ENCODE measurements around the gene ZBTB7B.
"Not testable (repeated sequence)": the region's sequence is repeated elsewhere in the genome, so short reads cannot be mapped to it uniquely, and the experiment has no call there.

DNA sequence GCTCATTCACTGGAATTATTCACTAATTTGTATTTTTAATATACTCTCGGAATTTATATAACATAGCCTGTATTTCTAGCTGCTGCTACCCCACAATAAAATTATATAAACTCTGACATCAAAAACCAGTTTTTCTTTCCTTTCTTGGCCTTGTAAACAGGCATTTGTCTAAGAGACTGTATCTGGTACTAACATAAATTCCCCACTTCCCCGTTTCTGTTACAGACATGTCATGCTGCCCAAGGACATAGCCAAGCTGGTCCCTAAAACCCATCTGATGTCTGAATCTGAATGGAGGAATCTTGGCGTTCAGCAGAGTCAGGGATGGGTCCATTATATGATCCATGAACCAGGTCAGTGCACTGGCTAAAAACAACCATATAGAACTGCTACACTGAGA lies 24.8 kb upstream of the ZBTB7B start:
- TF ChIP-seq, protein P1, sequence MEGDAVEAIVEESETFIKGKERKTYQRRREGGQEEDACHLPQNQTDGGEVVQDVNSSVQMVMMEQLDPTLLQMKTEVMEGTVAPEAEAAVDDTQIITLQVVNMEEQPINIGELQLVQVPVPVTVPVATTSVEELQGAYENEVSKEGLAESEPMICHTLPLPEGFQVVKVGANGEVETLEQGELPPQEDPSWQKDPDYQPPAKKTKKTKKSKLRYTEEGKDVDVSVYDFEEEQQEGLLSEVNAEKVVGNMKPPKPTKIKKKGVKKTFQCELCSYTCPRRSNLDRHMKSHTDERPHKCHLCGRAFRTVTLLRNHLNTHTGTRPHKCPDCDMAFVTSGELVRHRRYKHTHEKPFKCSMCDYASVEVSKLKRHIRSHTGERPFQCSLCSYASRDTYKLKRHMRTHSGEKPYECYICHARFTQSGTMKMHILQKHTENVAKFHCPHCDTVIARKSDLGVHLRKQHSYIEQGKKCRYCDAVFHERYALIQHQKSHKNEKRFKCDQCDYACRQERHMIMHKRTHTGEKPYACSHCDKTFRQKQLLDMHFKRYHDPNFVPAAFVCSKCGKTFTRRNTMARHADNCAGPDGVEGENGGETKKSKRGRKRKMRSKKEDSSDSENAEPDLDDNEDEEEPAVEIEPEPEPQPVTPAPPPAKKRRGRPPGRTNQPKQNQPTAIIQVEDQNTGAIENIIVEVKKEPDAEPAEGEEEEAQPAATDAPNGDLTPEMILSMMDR (IDR thresholded peaks at IDR 0.05; ENCODE audit: low read length) = not testable (repeated sequence)
- not testable (repeated sequence) for TF ChIP-seq EZH2 (IDR thresholded peaks at IDR 0.05; ENCODE audit: borderline replicate concordance, low read length)
